DMS114 treated with DMSO at 0.1 percent for 48 hours (cell line): ENCODE results near the gene GALNT9.

Experiments
- DNase-seq: peaks from one replicate; lab custom pipeline; 2025; ENCODE audit not compliant: unreplicated experiment; lab: John Stamatoyannopoulos, UW

The GALNT9 gene

GRCh38 chr12:132327336-132328171, 1.8 kb downstream of the GALNT9 start:
- no peak for DNase-seq

- no peak for DNase-seq
These were observed 2.7 kb downstream of the GALNT9 start for GRCh38 chr12:132326646-132327045.

- DNase-seq, result no peak
These were observed 3.7 kb downstream of the GALNT9 start for GRCh38 chr12:132325733-132326130.

- no peak for DNase-seq
These were observed 4.3 kb downstream of the GALNT9 start for GRCh38 chr12:132324841-132325732.

- no peak for DNase-seq
These were observed 5.2 kb downstream of the GALNT9 start for GRCh38 chr12:132324173-132324572.

- DNase-seq, result no peak
These were observed 6.0 kb downstream of the GALNT9 start for GRCh38 chr12:132323171-132324010.

GRCh38 chr12:132322206-132323132, 6.9 kb downstream of the GALNT9 start:
- no peak for DNase-seq

- DNase-seq, result no peak
These were observed 7.9 kb downstream of the GALNT9 start for GRCh38 chr12:132321321-132322118.

GRCh38 chr12:132320767-132321211, 8.6 kb downstream of the GALNT9 start:
- no peak for DNase-seq

- DNase-seq, result no peak
These were observed 9.3 kb downstream of the GALNT9 start for GRCh38 chr12:132319991-132320570.

GRCh38 chr12:132319359-132319950, 9.9 kb downstream of the GALNT9 start:
- no peak for DNase-seq

- no peak for DNase-seq
These were observed 10.8 kb downstream of the GALNT9 start for GRCh38 chr12:132318618-132319033.

GRCh38 chr12:132318135-132318534, 11.3 kb downstream of the GALNT9 start:
- DNase-seq, result no peak

- no peak for DNase-seq
These were observed 12.0 kb downstream of the GALNT9 start for GRCh38 chr12:132317233-132317938.

GRCh38 chr12:132316497-132317232, 12.7 kb downstream of the GALNT9 start:
- no peak for DNase-seq

- no peak for DNase-seq
These were observed 13.4 kb downstream of the GALNT9 start for GRCh38 chr12:132315951-132316350.

GRCh38 chr12:132315507-132315906, 13.9 kb downstream of the GALNT9 start:
- no peak for DNase-seq
